AG04450 (cell line): ENCODE data around the gene VPS37C. TPM values are rescaled to one million over a fixed set of nuclear protein-coding genes. Genes with fewer than 3 reads are reported as not detected.

Source experiments
- CTCF ChIA-PET: fragments of 300-600, 350-600 bp; formaldehyde crosslinking; extraction: SDS; loops from one replicate; lab custom pipeline; 2022; ENCODE audit warnings: antibody characterized with exemption, inconsistent platforms; lab: Charles Lee
- POLR2A ChIA-PET: fragments of 350-600 bp; formaldehyde crosslinking; extraction: SDS; loops from one replicate; lab custom pipeline; 2021; ENCODE audit warnings: antibody characterized with exemption, inconsistent platforms; lab: Yijun Ruan, JAX
- DNase-seq: peaks from one replicate; pipeline ENCODE4 v3.0.0-alpha.2; 2011; ENCODE audit warnings: low read depth, low spot score
- H3K27ac ChIP-seq: one replicate; pipeline ENCODE4 v1.5.1; 2012; ENCODE audit warnings: low read depth, low read length, control low read depth
- H3K27me3 ChIP-seq: one replicate; pipeline ENCODE4 v1.6.0; 2012; ENCODE audit warnings: low read length; ENCODE audit not compliant: control insufficient read depth, insufficient read depth
- H3K4me3 ChIP-seq: 2 replicates; pipeline ENCODE4 v1.5.1; 2011; ENCODE audit warnings: mild to moderate bottlenecking, low read depth, low read length, control low read depth
- H3K9me3 ChIP-seq: 2 replicates; pipeline ENCODE4 v1.5.1; 2012; ENCODE audit warnings: low read length; ENCODE audit not compliant: control insufficient read depth, insufficient read depth
- CTCF ChIP-seq: IDR thresholded peaks from 2 replicates; pipeline ENCODE4 v1.5.1; 2011; ENCODE audit warnings: low read depth, low read length, control low read depth, inconsistent platforms
- polyA plus RNA-seq: library from polyadenylated mRNA; depleted of rRNA; stranded (reverse); fragments of >200 nt; gene quantifications from 2 replicates; pipeline ENCODE4 v1.2.3, GENCODE V29; 2011

Gene VPS37C
- polyA plus RNA-seq, 1 experiment: 10.9 TPM

GRCh38 chr11:61150706-61151544 is 10.3 kb downstream of the VPS37C start:
- Histone ChIP-seq H3K27ac (no peak overlapping the region), H3K4me3 (no peak overlapping the region), H3K27me3 (no peaks in the 10 kb centered on the region), H3K9me3 (peaks cover 9% of the 10 kb centered on the region)
- POLR2A ChIA-PET: no interaction called here
- DNase-seq: no peak
- CTCF ChIA-PET: interaction anchor here (1.0 kb wide), 1 partner anchor 22 kb away, joined by 3 read pairs; no protein-coding TSS in a partner anchor
- TF ChIP-seq CTCF: no peak

- peaks cover 4% of the 10 kb centered on the region for H3K9me3 ChIP-seq
- H3K27me3 ChIP-seq: no peaks in the 10 kb centered on the region
- H3K4me3 ChIP-seq: no peak overlapping the region
- CTCF ChIA-PET: interaction anchor here (1.0 to 2.3 kb wide), 5 partner anchors 11 to 235 kb away, joined by 3 to 15 read pairs (median 3); partner anchors contain the start of gene VPS37C
- peak; percentile 20 for DNase-seq
- POLR2A ChIA-PET: interaction anchor here (1.0 to 1.1 kb wide), 2 partner anchors 9 to 10 kb away, joined by 3 to 4 read pairs; no protein-coding TSS in a partner anchor
- H3K27ac ChIP-seq: no peak overlapping the region
- no peak for TF ChIP-seq CTCF
Observed at GRCh38 chr11:61149624-61150615, 11.3 kb downstream of the VPS37C start.

- Histone ChIP-seq H3K4me3 (no peak overlapping the region), H3K27ac (no peak overlapping the region), H3K9me3 (no peaks in the 10 kb centered on the region; the same call in 1 of the 2 replicates), H3K27me3 (no peaks in the 10 kb centered on the region)
- POLR2A ChIA-PET: no interaction called here
- no peak for TF ChIP-seq CTCF
- DNase-seq: no peak
- CTCF ChIA-PET: interaction anchor here (0.6 to 2.3 kb wide), 4 partner anchors 18 to 233 kb away, joined by 3 to 15 read pairs (median 5); no protein-coding TSS in a partner anchor
Observed at GRCh38 chr11:61147791-61148620, 13.2 kb downstream of the VPS37C start.

- no peak for TF ChIP-seq CTCF
- no peaks in the 10 kb centered on the region for H3K27me3 ChIP-seq
- ChIA-PET CTCF (interaction anchor here (0.6 to 2.3 kb wide), 2 partner anchors 18 to 203 kb away, joined by 3 to 15 read pairs; no protein-coding TSS in a partner anchor), POLR2A (no interaction called here)
- H3K9me3 ChIP-seq: no peaks in the 10 kb centered on the region; the same call in 1 of the 2 replicates
- no peak overlapping the region for H3K4me3 ChIP-seq
- no peak for DNase-seq
- no peak overlapping the region for H3K27ac ChIP-seq
Observed at GRCh38 chr11:61147271-61147670, 14.0 kb downstream of the VPS37C start.
